T-cell (primary cell): ENCODE results near the gene DCLRE1A. TPM values are rescaled to one million over a fixed set of nuclear protein-coding genes. Genes with fewer than 3 reads are reported as not detected.
"Not testable (repeated sequence)": the region's sequence is repeated elsewhere in the genome, so short reads cannot be mapped to it uniquely, and the experiment has no call there.

ENCODE experiments used
- ATAC-seq, 4 experiments: fragments of 200-7000 bp in 3 of 4; fragments of 150-1000 bp in 1 of 4; cut with Tn5 transposase; replicated peaks in 1 of 4; 1 replicate in 3 of 4; 2 replicates in 1 of 4; pipeline ENCODE4 v1.10.0; 2021; ENCODE audit warnings: moderate library complexity in 3 of 4, mild to moderate bottlenecking in 2 of 4, moderate number of reproducible peaks in 1 of 4
- CTCF ChIA-PET, 2 donors: fragments of 300-600 bp; sonication (Branson Sonifier 250); formaldehyde crosslinking; loops; one replicate each; lab custom pipeline; 2022; ENCODE audit warnings: antibody characterized with exemption in 2 of 2; lab: Charles Lee
- POLR2A ChIA-PET, 2 donors: fragments of 300-600 bp; sonication (Branson Sonifier 250); formaldehyde crosslinking; loops; one replicate each; lab custom pipeline; 2022; ENCODE audit warnings: antibody characterized with exemption in 2 of 2; lab: Charles Lee
- DNase-seq, 35 experiments: peaks; one replicate each; pipeline versions ENCODE4 v3.0.0 to v3.0.0-alpha.2; 2013 to 2023
- H3K27ac ChIP-seq: one replicate; pipeline ENCODE4 v1.5.1; 2013; ENCODE audit warnings: low read length
- H3K27me3 ChIP-seq, 2 experiments: replicated peaks in 1 of 2; 1 replicate in 1 of 2; 2 replicates in 1 of 2; pipeline versions ENCODE4 v1.6.1 to v1.7.0; 2013; ENCODE audit warnings: low read length in 1 of 2, mixed read lengths in 1 of 2; ENCODE audit not compliant: control insufficient read depth in 2 of 2, insufficient read depth in 2 of 2; ENCODE audit errors: extremely low read depth in 1 of 2
- H3K36me3 ChIP-seq, 2 donors: 1 replicate in 1 of 2; 2 replicates in 1 of 2; pipeline versions ENCODE4 v1.6.1 to v1.7.0; 2013; ENCODE audit warnings: low read length in 1 of 2; ENCODE audit not compliant: control insufficient read depth in 2 of 2, insufficient read depth in 1 of 2; ENCODE audit errors: extremely low read depth in 1 of 2
- H3K4me1 ChIP-seq, 2 experiments: 1 replicate in 1 of 2; 2 replicates in 1 of 2; pipeline versions ENCODE4 v1.6.1 to v1.7.0; 2013; ENCODE audit warnings: low read length in 2 of 2, mixed read lengths in 1 of 2; ENCODE audit not compliant: insufficient read depth in 2 of 2, control insufficient read depth in 1 of 2; ENCODE audit errors: extremely low read depth in 1 of 2
- H3K4me3 ChIP-seq, 2 donors: 1 replicate in 1 of 2; 2 replicates in 1 of 2; pipeline versions ENCODE4 v1.5.1 to v1.7.0; 2013; ENCODE audit warnings: mild to moderate bottlenecking in 2 of 2, low read length in 1 of 2, moderate library complexity in 1 of 2; ENCODE audit not compliant: control insufficient read depth in 1 of 2; ENCODE audit errors: extremely low read depth in 1 of 2
- H3K9me3 ChIP-seq: 2 replicates; pipeline ENCODE4 v1.7.0; 2013
- H3K27ac Mint-ChIP-seq, 2 donors: one replicate each; pipeline ENCODE4 v1.8.0; 2020 to 2021; ENCODE audit warnings: mild to moderate bottlenecking in 2 of 2, mixed read lengths in 2 of 2
- H3K27me3 Mint-ChIP-seq, 2 donors: one replicate each; pipeline ENCODE4 v1.8.0; 2021 to 2022; ENCODE audit warnings: mixed read lengths in 2 of 2
- H3K36me3 Mint-ChIP-seq: one replicate; pipeline ENCODE4 v1.8.0; 2021; ENCODE audit warnings: mixed read lengths
- H3K4me1 Mint-ChIP-seq, 3 donors: one replicate each; pipeline ENCODE4 v1.8.0; 2020 to 2022; ENCODE audit warnings: mixed read lengths in 3 of 3, mild to moderate bottlenecking in 1 of 3
- H3K4me3 Mint-ChIP-seq, 3 donors: one replicate each; pipeline ENCODE4 v1.8.0; 2020 to 2022; ENCODE audit warnings: mild to moderate bottlenecking in 3 of 3, mixed read lengths in 3 of 3, moderate library complexity in 3 of 3
- H3K9me3 Mint-ChIP-seq, 3 donors: one replicate each; pipeline ENCODE4 v1.8.0; 2020 to 2022; ENCODE audit warnings: mixed read lengths in 3 of 3
- WGBS: methylation state at CpG from one replicate; pipeline ENCODE4 v1.1.5; 2013; ENCODE audit warnings: missing lambda C conversion rate; ENCODE audit not compliant: insufficient coverage; 5-methylcytosine and 5-hydroxymethylcytosine counted together
- total RNA-seq, 35 experiments: library from RNA in 6 of 35; stranded (reverse) in 6 of 35; fragments of 120-200 nt in 1 of 35; gene quantifications; one replicate each; pipeline versions ENCODE4 v1.2.1 to v1.2.4 and lab custom pipeline; 2013 to 2026

DCLRE1A gene
- total RNA-seq, 5 donors from 2014 or later (not counting 1 experiment from before 2014, with no cell fraction given): 2.5 to 4.8 (median 3.9) TPM

DNA sequence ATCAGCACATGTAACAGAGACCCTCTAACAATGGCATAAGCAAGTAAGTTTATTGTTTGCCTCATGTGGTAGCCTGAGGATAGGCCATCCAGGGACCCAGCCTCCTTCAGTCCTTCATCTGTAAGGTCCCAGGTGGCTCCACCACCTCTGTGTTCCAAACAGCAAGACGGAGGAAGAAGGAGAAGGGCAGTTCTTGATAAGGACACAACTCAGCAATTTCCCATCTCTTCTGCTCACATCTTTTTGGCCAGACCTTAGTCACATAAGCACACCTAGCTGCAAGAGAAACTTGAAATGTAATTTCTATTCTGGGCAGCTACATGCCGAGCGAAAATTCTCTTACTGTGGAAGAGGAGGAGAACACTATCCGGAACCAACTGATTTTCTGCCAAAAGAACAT lies 33.9 kb downstream of the DCLRE1A start:
- Histone ChIP-seq H3K4me1 (no peaks in the 10 kb centered on the region), H3K27me3 (peaks cover 0 to 7% of the 10 kb centered on the region in 2 experiments), H3K9me3 (no peaks in the 10 kb centered on the region), H3K27ac (no peak overlapping the region), H3K4me3 (no peak overlapping the region), H3K36me3 (no peaks in the 10 kb centered on the region)
- ATAC-seq (no peak), DNase-seq (no peak)
- H3K27me3 Mint-ChIP-seq: peaks cover 2 to 10% of the 10 kb centered on the region in 2 donors
- WGBS: 100% methylated on average over 1 of the region's 4 CpGs
- H3K27ac Mint-ChIP-seq: no peak overlapping the region
- H3K36me3 Mint-ChIP-seq: no peaks in the 10 kb centered on the region
- ChIA-PET CTCF (no interaction called here), POLR2A (no interaction called here)
- no peak overlapping the region for H3K4me3 Mint-ChIP-seq
- no peaks in the 10 kb centered on the region for H3K4me1 Mint-ChIP-seq
- no peaks in the 10 kb centered on the region for H3K9me3 Mint-ChIP-seq

DNA sequence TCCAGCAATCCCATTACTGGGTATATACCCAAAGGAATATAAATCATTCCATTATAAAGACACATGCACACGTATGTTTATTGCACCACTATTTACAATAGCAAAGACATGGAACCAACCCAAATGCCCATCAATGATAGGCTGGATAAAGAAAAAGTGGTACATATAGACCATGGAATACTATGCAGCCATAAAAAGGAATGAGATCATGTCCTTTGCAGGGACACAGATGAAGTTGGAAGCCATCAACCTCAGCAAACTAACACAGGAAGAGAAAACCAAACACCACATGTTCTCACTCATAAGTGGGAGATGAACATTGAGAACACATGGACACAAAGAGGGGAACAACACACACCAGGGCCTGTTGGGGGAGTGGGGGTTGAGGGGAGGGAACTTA lies 39.2 kb downstream of the DCLRE1A start:
- POLR2A ChIA-PET, DNase-seq, H3K36me3 ChIP-seq, H3K27ac Mint-ChIP-seq, ATAC-seq, H3K4me1 Mint-ChIP-seq, H3K27me3 ChIP-seq, H3K9me3 ChIP-seq, H3K36me3 Mint-ChIP-seq, H3K9me3 Mint-ChIP-seq, H3K4me1 ChIP-seq, H3K4me3 Mint-ChIP-seq, H3K27ac ChIP-seq, H3K4me3 ChIP-seq: not testable (repeated sequence)
- peaks cover 8 to 11% of the 10 kb centered on the region in 2 donors for H3K27me3 Mint-ChIP-seq
- CTCF ChIA-PET: interaction anchor here in 1 of 2 donors (1.3 kb wide), 1 partner anchor 289 kb away, joined by 5 read pairs; no protein-coding TSS in a partner anchor
- no CpG with 5 or more reads among the region's 1 CpG for WGBS

DNA sequence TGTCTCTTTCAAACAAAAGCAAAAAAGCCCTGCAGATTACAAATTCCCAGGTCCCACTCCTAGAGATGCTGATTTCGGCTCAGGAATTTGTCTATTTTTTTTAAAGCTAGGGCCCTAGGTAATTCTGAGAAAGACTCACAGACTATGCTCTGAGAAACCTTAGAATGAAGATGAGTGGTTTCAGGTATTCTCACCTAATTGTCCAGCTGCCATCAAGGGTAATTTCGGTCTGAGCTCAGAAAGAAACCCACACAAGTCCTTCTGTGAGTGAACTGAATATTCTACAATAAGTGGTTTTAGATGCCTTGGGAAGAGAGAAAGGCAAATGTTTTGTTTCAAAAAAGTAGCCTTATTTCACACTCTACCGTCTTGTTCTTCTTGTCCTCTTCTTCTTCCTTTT lies 45.7 kb downstream of the DCLRE1A start:
- POLR2A ChIA-PET: no interaction called here
- Histone ChIP-seq H3K27me3 (peaks cover 0 to 5% of the 10 kb centered on the region in 2 experiments), H3K9me3 (no peaks in the 10 kb centered on the region), H3K27ac (no peak overlapping the region), H3K36me3 (no peaks in the 10 kb centered on the region), H3K4me1 (no peaks in the 10 kb centered on the region), H3K4me3 (no peak overlapping the region)
- WGBS: 100% methylated on average over 1 of the region's 3 CpGs
- no peak overlapping the region for H3K4me3 Mint-ChIP-seq
- no peaks in the 10 kb centered on the region for H3K4me1 Mint-ChIP-seq
- CTCF ChIA-PET: no interaction called here
- ATAC-seq: no peak
- peaks cover 11 to 29% of the 10 kb centered on the region in 2 donors for H3K27me3 Mint-ChIP-seq
- no peak for DNase-seq
- no peaks in the 10 kb centered on the region for H3K36me3 Mint-ChIP-seq
- H3K27ac Mint-ChIP-seq: no peak overlapping the region
- peaks cover 0 to 5% (median 3%) of the 10 kb centered on the region in 3 donors for H3K9me3 Mint-ChIP-seq

GRCh38 chr10:113806503-113806902 lies 47.4 kb downstream of the DCLRE1A start:
- peaks cover 5 to 23% of the 10 kb centered on the region in 2 donors for H3K27me3 Mint-ChIP-seq
- no peaks in the 10 kb centered on the region for H3K9me3 Mint-ChIP-seq
- WGBS: no CpG with 5 or more reads among the region's 4 CpGs
- POLR2A ChIA-PET: no interaction called here
- no peaks in the 10 kb centered on the region for H3K4me1 Mint-ChIP-seq
- no peak overlapping the region for H3K4me3 Mint-ChIP-seq
- Histone ChIP-seq H3K4me1 (no peaks in the 10 kb centered on the region), H3K9me3 (no peaks in the 10 kb centered on the region), H3K27me3 (peaks cover 0 to 5% of the 10 kb centered on the region in 2 experiments), H3K27ac (no peak overlapping the region), H3K4me3 (no peak overlapping the region), H3K36me3 (no peaks in the 10 kb centered on the region)
- DNase-seq (no peak), ATAC-seq (no peak)
- H3K36me3 Mint-ChIP-seq: no peaks in the 10 kb centered on the region
- CTCF ChIA-PET: interaction anchor here in 1 of 2 donors (0.7 kb wide), 1 partner anchor 1490 kb away, joined by 5 read pairs; no protein-coding TSS in a partner anchor
- no peak overlapping the region for H3K27ac Mint-ChIP-seq

DNA sequence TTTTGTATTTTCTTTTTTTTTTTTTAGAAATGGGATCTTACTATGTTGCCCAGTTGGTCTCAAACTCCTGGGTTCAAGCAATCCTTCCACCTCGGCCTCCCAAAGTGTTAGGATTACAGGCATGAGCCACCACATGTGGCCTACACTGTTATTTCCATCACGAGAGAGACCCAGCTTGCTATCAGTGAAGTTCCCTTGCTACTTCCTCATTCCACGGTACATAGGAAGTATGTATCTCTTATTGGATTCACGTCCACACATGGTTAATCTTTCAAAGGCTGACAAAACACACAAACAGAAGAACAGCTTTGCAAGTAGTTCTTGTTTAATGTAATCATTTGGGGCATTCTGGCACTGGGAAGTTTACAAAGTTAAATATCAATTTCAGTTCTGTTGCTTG lies 50.9 kb downstream of the DCLRE1A start:
- no peaks in the 10 kb centered on the region for H3K27me3 ChIP-seq
- Mint-ChIP-seq H3K36me3 (no peaks in the 10 kb centered on the region), H3K4me3 (no peak overlapping the region), H3K4me1 (peaks cover 0 to 3% (median 2%) of the 10 kb centered on the region in 3 donors), H3K9me3 (no peaks in the 10 kb centered on the region), H3K27me3 (peaks cover 0 to 18% of the 10 kb centered on the region in 2 donors), H3K27ac (no peak overlapping the region)
- DNase-seq (no peak), ATAC-seq (no peak)
- WGBS: 63% methylated on average over 1 of the region's 4 CpGs
- H3K36me3 ChIP-seq: no peaks in the 10 kb centered on the region
- no peaks in the 10 kb centered on the region for H3K4me1 ChIP-seq
- POLR2A ChIA-PET: no interaction called here
- H3K27ac ChIP-seq: no peak overlapping the region
- CTCF ChIA-PET: interaction anchor here in 1 of 2 donors (0.6 to 2.1 kb wide), 2 partner anchors 299 to 434 kb away, joined by 4 to 7 read pairs; no protein-coding TSS in a partner anchor
- H3K4me3 ChIP-seq: no peak overlapping the region
- no peaks in the 10 kb centered on the region for H3K9me3 ChIP-seq

DNA sequence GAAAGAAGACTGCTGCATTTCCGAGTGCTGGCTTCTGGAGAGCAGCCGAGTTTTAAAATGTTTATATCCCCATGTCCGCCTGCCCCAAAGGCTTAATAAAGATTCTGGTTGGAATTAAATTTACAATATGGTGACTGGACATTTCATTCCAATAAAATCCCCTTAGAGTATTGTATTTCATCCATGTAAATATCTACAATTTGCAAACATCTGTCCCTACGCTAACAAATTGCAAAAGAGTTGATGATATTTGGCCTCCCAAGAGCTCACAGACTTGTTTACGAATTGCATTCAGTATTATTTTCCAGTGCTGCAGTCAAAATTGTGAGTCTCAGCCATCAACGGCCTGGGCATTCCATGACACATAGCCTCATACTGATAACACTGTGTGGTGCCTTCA lies 52.3 kb downstream of the DCLRE1A start:
- no peaks in the 10 kb centered on the region for H3K36me3 Mint-ChIP-seq
- H3K9me3 Mint-ChIP-seq: no peaks in the 10 kb centered on the region
- H3K4me3 Mint-ChIP-seq: no peak overlapping the region
- H3K4me3 ChIP-seq: no peak overlapping the region
- no peak overlapping the region for H3K27ac ChIP-seq
- no peaks in the 10 kb centered on the region for H3K36me3 ChIP-seq
- ChIA-PET CTCF (interaction anchor here (0.5 to 2.1 kb wide), 3 partner anchors 71 to 325 kb away, joined by 3 to 7 read pairs (median 4); no protein-coding TSS in a partner anchor), POLR2A (no interaction called here)
- no peak overlapping the region for H3K27ac Mint-ChIP-seq
- no peak for DNase-seq
- 96% methylated on average over 3 of the region's 6 CpGs for WGBS
- ATAC-seq: no peak
- H3K9me3 ChIP-seq: no peaks in the 10 kb centered on the region
- H3K27me3 Mint-ChIP-seq: peaks cover 3 to 17% of the 10 kb centered on the region in 2 donors
- H3K27me3 ChIP-seq: no peaks in the 10 kb centered on the region
- no peaks in the 10 kb centered on the region for H3K4me1 ChIP-seq
- H3K4me1 Mint-ChIP-seq: peaks cover 0 to 3% (median 2%) of the 10 kb centered on the region in 3 donors
